Prostate gland (tissue), 2 donors: ENCODE results near the gene ENHO.

Source experiments
- POLR2A ChIP-seq: fragments of 450-650 bp; IDR thresholded peaks from one replicate; pipeline ENCODE4 v1.6.1; 2016; ENCODE audit warnings: antibody characterized with exemption, mild to moderate bottlenecking
- TF ChIP-seq, protein P1 (sequence below), 4 experiments: fragments of 200-600 bp in 2 of 4; fragments of 450-650 bp in 2 of 4; sonication (generic) in 2 of 4; IDR thresholded peaks; 1 replicate in 3 of 4; 2 replicates in 1 of 4; pipeline ENCODE4 v1.5.1; 2016 to 2019; ENCODE audit warnings: antibody characterized with exemption in 4 of 4, mild to moderate bottlenecking in 2 of 4, moderate library complexity in 2 of 4

DNA sequence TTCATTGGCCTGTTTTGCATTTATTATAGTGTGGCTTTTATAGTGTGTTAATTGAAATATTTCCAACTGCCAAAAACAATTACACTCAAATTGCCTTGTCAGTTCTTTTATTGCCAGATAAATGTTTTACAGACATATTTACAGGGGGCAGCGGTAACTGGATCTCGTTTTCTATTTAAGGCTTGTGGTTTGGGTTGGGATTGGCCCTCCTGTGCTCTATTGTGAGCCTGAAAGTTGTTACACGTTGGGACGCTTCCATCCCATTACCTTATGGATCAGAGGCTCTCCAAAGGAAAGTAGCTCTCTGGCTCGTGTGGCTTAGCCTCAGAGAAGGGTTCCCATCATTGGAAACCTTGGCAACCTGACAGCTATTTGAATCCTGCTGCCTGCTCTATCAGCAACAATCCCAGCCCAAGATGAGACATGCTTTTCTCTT lies 43.3 kb downstream of the ENHO start:
- TF ChIP-seq, protein P1, sequence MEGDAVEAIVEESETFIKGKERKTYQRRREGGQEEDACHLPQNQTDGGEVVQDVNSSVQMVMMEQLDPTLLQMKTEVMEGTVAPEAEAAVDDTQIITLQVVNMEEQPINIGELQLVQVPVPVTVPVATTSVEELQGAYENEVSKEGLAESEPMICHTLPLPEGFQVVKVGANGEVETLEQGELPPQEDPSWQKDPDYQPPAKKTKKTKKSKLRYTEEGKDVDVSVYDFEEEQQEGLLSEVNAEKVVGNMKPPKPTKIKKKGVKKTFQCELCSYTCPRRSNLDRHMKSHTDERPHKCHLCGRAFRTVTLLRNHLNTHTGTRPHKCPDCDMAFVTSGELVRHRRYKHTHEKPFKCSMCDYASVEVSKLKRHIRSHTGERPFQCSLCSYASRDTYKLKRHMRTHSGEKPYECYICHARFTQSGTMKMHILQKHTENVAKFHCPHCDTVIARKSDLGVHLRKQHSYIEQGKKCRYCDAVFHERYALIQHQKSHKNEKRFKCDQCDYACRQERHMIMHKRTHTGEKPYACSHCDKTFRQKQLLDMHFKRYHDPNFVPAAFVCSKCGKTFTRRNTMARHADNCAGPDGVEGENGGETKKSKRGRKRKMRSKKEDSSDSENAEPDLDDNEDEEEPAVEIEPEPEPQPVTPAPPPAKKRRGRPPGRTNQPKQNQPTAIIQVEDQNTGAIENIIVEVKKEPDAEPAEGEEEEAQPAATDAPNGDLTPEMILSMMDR (IDR thresholded peaks at IDR 0.05), result no peak
- no peak for TF ChIP-seq POLR2A
